IPS DF 19.7 (cell line): ENCODE measurements around the gene PTPRJ.
A peak's percentile ranks its signal among the peaks of the same experiment; 100 is the strongest.

Source experiments
- DNase-seq: peaks from one replicate; pipeline ENCODE4 v3.0.0-alpha.2; 2013; ENCODE audit warnings: low read depth, low spot score

PTPRJ gene

DNA sequence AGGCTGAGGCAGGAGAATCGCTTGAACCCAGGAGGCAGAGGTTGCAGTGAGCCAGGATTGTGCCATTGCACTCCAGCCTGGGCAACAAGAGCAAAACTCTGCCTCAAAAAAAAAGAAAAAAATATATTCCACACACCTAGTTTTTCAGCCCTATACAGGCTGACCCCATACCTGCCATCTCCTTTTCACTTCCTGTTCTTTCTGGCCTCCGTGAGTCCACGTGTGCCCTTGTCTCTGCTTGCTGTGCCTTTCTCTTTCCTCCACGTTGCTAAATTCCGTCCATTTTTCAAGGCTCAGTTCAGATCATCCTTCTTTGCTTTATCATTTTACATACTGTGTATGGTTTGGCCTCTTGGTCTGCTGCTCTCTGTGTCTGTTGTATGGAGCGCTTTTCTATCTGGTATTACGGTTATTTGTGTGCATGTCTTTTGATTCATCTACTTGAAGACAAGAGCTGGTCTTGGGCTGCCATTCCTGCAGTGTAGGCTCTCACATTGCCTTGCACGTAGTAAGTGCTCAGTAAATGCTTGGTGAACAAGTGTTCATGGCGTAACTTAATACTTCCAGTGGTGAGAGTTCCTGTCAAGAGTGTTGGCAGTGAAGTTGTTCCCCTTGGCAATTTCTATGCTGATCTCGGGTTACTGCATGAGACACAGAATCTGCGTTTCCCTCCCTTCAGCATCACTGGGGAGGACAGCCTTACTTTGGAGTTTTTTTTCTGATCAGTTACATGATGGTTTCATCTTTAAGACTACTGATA, 57.5 kb downstream of the PTPRJ start:
- no peak for DNase-seq

DNA sequence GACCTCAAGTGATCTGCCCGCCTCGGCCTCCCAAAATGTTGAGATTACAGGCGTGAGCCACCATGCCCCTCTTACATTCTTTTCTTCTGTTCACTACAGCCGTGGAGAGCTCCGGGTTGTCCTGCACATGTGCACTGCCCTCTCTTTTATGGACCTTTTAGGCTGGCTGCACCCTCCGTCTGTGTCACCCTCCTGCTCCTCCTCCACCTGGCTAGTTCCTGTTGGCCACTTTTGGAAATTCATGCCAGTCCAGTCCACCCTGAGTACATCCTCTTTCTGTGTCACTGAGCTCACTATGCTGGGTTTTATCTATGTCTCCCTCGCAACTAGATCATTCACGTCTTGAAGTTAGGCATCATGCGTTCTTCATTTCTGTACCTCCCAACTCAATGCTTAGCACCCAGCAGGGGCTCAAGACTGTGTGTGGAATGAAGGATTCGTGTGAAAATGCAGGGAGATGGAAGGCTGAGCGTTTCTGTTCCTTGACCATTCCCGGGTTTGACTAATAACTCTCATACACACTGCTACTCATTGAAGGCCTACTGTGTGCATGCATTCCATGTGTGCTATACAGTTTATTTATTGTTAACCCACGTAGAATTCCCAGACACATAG, 60.6 kb downstream of the PTPRJ start:
- no peak for DNase-seq

DNA sequence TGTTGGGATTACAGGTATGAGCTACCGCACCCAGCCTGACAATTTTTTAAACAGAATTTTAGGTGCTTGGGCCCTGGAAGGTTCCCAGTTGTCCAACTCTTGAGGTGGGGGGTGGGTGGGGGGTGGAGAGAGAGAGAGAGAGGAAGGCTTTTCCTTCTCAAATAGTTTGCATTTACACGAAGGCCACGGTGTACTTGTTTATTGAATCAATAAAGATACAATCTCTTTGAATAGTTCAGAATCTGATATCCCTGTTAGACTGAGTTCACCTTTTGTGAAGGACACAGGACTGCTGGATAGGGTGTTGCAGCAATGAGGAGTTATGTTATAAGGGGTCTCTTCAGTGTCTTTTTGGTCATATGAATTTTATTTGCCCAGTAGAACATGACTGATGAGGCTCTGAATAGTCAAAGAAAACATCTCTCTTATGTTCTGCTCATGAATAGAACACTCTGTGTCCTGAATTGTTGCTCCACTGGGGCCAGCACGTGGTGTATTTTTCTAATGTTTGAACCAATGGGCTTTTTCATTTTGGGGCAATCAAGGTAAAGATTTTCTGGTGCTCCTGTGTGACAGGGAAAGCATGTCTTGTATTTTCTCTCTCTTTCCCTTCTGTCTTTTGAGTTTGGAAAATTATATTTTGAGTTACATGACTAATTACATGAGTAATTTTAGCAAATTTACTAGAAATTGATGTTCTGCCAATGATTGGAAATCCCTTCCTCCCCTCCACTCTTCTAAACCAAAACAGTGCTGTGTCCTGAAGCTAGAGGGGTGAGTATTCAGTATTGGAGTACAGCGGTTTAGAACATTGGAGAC, 61.7 kb downstream of the PTPRJ start:
- DNase-seq, result no peak

DNA sequence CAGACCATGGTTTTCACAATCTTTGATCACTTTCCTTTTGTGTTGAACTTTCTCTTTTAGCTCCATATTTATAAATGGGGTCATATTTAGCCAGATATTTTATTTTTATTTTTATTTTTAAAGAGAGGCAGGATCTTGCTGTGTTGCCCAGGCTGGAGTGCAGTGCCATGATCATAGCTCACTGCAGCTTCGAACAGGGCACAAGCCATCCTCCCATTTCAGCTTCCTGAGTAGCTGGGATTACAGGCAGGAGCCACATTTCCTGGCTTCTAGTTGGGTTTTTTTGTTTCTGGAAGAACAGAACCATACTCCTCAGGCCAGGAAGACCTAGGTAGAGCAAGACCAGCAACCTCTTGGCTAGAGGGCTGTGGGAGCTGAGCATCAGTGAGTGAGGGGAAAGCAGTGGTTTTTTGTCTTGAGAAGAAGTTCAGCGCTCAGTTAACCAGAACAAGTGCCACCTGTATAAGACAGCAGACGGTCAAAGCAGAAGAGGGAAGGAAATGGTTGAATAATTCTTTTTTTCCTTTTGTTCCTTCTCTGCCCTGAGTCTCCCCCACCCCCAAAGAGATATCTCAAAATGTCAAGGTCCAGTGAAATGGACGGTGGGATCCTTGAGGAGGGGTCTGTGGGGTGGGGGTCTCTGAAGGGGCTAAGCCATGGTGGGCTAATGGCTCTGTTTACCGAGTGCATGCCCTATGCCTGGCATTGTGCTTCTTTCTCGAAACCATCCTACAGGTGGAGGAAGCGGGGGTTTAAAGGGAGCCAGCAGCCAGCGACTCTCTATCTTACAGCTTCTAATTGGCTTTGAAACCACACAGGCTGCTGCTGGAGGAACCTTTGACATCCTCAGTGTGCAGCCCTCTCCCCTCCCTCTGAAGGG, 63.0 kb downstream of the PTPRJ start:
- DNase-seq, result no peak

DNA sequence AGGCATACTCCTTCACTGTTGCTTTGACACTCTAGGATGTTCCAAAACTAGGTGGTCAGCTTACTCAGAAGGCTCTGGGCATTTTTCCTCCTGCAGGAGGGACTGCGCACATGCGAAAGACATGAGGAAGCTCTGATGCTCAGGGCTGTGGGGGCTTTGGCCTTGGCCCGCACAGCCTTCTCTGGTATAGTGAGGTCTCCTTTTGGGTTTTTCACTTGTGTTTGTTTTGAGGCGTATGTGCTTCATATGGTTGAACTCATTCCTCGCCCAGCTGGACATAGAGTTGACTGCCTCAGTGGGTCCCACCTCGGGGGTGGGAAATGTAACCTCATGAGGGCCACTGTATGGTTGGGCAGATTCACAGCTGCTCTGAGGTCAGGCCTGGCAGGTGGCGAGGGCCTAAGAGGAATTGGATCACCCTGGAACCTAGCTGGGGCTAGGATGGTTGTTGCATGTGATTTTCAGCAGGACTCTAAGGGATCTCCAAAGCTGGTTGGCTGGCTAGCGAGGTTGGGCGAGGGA, 63.7 kb downstream of the PTPRJ start:
- DNase-seq, result no peak

DNA sequence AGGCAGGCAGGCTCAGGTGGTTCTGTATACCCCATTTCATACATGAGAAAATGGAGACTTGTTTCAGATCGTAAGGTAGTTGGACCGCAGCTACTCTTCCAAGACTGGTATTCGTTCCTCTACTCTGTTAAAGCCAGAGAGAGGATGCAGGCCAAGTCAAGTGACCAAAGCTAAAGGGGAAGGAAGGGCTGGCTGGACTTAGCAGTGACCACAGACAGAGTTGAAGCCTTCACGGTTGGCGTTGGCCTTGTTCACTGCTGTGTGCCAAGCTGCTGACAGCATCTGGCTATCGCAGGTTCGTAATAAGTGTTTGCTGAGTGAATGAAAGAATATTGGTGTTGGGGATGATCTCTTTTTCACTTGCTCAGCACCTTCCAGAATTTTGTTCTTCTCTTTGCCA, 64.2 kb downstream of the PTPRJ start:
- DNase-seq, result no peak

DNA sequence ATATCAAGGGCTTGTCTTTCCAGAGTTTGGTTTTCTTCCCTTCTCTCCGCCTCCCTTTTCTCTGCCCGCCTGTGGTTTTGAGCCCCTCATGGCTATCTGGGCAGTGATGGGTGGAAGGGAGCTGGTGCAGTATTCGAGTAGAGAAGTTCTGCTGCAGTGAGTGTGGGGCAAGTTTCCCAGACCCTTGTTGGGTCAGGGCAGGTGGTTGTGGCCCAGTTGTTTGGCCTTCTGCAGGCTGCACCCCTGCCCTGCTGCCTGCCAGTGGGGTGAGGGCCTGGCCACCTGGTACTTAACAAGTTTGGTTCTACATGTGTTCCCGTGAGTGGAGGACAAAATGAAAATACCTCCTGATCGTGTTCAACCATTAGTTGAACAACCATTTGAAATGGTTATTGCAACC, 65.2 kb downstream of the PTPRJ start:
- no peak for DNase-seq

DNA sequence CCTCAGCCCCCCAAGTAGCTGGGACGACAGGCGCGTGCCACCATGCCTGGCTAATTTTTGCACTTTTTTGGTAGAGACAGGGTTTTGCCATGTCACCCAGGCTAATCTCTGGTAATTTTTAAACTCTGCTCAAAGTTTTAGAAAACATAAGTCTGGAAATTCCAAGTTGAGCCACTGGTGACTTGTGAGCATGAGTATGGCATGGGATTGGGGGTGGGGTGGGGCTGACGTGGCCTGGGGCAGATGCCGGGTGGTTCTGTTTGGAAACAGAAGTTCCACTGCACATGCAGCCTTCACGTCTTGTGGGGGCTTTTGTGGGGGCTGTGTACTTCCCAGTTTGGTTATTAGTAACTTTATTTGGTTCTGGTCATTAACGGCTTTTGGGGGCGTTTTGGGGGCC, 67.3 kb downstream of the PTPRJ start:
- no peak for DNase-seq

DNA sequence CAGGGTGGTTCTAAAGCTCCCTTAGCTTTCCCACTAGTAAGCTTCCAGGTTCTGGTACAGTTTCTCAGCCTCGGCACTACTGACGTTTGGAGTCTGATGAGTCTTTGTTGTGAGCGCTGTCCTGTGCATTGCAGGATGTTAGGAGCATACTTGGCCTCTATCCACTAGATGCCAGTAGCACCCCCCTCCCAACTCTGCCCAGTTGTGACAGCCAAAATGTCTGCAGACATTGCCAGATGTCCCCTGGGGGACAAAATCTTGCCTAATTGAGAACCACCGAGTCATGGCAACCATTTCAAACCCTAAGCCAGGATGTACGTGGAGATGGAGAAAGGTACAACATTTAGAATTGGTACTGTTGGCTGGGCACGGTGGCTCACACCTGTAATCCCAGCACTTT, 68.7 kb downstream of the PTPRJ start:
- no peak for DNase-seq

DNA sequence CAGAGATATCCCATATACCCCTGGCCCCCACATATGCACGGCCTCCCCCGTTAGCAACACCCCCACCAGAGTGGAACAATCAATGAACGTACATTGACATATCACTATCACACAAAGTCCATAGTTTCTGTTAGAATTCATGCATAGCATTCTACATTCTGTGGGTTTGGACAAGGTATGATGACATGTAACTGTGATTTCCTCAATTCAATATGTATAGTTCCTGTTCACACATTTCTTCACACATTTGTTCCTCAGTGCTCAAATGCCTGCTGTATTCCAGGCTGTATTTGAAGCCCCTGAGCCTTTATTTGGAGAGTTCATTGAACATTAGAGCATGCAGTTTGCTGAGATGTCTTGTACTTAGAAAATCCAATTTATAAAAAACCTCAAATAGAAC, 69.9 kb downstream of the PTPRJ start:
- DNase-seq, result no peak

DNA sequence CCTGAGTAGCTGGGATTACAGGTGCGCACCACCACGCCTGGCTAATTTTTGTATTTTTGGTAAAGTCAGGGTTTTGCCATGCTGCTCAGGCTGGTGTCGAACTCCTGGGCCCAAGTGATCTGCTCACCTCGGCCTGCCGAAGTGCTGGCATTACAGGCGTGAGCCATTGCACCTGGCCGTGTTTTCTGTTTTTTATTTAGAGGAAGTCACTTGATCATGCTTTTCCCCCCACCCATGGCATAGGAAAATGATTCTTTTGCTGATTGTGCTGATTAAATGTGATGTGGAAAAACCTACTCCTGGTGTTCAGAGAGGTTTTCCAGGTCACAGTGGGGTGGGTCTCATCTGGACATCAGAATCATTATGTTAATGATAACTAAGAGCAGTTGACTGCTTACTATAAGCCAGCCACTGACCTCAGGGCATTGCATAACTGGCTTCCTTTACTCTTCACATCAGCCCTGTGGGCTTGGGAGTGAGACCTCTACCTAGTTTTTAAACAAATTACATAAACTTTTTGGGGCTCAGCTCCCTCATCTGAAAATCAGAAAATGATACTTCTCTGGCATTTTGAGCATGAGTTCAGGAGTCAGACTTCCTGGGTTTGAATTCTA, 71.0 kb downstream of the PTPRJ start:
- no peak for DNase-seq

DNA sequence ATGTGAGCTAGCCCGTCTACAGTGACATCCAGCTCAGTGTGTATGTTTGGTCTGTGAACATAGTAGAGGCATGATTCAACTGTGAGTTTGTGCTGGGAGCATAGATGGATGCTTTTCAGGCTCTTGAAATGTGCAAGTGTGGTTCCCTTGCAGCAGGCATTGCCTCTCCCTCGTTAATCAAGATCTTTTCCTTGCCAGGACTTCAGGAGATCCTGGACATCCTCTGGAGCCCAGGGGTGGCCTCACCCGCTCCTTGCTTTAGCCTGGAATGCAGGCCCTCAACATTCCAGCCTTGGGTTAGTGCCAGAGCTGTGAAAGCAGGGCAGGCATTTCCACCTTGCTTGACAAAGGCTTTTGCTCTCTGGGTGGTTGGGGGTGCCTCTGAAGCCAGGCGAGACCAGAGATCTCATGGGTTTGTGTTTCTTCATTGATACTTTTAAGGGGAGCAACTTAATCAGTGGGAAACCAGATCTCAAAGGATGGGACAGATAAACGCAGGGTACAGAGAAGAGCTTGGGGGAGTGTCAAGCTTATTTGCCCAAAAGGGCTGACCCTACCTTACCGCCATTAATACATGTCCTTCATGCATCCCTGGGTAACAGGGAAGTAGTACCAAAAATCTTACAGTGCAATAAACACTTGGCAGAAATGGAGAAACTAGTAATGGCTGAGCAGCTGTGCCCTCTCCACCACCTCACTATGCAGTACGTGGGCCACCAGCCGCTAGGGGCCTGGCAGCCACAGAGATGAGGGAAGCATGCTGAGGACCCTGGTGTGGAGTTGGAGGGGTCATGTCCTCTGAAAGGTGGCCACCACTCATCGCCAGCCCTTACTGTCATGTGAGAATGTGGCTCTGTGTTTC, 72.1 kb downstream of the PTPRJ start:
- peak; percentile 42 for DNase-seq

DNA sequence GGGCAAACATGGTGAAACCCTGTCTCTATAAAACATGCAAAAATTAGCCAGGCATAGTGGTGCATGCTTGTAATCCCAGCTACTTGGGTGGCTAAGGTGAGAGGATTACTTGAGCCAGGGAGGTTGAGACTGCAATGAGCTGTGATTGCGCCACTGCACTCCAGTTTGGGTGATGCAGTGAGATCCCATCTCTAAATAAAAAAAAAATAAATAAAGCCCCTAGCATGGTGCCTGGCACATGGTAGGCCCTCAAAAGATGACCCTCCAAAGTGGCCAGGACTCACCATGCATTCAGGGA, 74.6 kb downstream of the PTPRJ start:
- DNase-seq, result no peak

DNA sequence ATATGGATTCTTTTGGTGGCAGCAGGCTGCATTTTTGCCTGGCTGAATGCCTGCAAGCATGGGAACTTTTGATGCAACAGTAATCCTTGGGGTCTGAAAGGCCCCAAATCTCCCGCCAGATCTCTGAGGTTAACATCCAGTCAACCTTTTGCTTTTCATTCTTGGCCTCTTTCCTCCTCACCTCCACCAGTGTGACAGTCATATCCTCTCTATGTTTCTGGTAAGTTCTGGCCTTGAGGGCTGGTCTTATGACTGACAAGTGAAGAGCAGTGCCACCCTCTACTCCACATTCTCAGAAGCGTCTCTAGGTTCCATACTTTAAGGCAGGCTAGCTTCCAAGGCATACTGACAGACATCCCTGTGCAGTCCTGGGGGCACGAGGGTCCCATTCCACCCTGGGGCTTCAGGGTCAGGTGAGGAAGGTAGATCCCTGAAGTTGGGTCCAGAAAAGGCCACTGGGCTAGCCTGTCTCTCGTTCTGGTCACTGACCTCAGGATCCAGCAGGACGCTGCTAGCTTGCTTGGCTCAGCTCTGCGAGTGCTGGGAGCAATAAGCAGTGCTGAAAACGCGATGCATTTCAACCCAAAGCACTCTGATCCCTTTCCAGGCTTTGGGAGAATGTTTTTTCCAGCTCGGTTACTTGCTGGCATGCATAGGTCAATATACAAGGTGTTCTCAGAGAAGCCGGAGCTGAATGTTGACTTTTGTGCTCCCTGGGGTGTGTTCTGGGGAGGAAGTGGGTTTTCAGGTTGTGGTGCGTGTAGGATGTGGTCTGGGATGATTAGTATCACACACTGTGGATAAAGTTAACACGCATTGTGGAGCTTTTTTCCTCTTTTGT, 75.2 kb downstream of the PTPRJ start:
- DNase-seq, result no peak

DNA sequence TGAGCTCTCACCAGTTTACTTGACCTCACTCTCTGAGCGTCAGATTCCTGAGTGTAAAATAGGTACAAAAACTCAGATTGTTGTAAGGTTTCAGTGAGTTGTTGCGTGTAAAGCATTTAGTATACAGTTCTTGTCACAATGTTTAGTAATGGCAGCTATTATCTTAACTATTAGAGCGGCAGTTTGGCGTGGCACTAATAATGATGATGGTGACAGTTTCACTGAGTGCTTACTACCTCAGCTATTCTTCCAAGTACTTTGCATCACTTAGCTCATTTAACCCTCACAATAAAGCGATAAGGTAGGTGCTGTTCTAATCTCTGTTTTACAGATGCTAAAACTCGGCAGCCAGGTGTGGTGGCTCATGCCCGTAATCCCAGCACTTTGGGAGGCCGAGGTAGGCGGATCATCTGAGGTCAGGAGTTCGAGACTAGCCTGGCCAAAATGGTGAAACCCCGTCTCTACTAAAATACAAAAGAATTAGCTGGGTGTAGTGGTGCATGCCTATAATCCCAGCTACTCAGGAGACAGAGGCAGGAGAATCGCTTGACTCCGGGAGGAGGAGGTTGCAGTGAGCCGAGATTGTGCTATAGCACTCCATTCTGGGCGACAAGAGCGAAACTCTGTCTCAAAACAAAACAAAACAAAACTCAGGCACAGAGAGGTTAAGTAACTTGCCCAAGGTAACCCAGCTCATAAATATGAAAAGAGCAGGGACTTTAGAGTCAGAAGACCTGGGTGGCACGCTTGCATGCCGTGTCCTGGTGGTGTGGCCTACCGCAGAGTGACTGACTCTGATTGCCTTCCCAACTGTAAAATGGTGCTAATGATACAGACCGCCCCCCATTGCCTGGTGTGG, 76.2 kb downstream of the PTPRJ start:
- DNase-seq, result no peak

DNA sequence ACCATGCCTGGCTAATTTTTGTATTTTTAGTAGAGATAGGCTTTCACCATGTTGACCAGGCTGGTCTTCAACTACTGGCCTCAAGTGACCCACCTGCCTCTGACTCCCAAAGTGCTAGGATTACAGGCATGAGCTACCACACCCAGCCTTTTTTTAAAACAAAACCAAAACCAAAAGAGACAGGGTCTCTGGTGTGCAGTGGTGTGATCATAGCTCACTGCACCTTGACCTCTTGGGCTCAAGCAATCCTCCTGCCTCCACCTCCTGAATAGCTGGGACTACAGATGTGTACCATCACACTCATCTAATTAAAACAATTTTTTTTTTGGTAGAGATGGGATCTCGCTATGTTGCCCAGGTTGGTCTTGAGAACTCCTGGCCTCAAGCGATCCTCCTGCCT, 77.7 kb downstream of the PTPRJ start:
- DNase-seq, result no peak

DNA sequence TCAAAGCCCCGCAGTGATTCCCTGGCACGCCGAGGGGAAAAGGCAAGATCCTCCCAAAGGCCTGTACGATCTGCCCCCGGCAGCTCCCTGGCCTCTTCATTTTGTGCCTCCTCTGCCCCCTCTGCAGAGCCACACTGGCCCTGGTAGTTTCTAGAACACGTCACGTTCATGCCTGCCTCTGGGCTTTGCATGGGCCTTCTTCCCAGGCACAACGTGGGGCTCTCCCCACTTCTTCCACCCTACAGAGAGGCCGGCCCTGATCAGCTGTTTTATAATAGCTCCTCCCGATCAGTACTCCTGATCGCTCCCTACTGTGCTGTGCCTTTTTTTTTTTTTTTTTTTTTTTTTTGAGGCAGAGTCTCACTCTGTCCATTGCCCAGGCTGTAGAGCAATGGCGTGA, 78.4 kb downstream of the PTPRJ start:
- no peak for DNase-seq

DNA sequence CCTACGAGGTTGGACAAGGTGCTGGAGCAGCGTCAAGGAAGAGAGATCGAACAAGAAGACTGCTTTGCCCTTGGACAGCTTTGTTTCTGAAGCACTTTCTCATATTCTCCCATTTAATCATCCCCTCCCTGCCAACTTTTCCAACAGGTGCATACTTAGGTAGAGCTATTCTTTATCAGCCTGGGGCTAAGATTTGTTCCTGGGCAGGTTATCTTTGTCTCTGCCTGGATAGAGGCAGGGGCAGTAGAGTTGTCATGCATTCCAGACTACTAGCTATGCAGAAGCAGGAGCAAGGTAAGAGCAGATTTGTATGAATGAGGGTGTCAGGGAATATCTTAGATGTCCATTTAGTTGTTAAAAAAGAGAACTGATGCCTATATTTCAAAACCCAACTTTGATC, 82.3 kb downstream of the PTPRJ start:
- no peak for DNase-seq
